Measurements from ENCODE around the gene FHIT.

Gene FHIT

GRCh38 chr3:61251174-61251972, at the start of gene FHIT:
Gene FHIT, minus strand, starts transcription at chr3:61251452.
- peak; percentile 77 to 81 for DNase-seq (ENCODE audit: low read depth in 2 of 2)

GRCh38 chr3:61300786-61301185, 49.5 kb upstream of the FHIT start:
- DNase-seq (ENCODE audit: low read depth in 2 of 2): no peak

GRCh38 chr3:61300006-61300380, 48.7 kb upstream of the FHIT start:
- DNase-seq (ENCODE audit: low read depth in 2 of 2): no peak

DNA sequence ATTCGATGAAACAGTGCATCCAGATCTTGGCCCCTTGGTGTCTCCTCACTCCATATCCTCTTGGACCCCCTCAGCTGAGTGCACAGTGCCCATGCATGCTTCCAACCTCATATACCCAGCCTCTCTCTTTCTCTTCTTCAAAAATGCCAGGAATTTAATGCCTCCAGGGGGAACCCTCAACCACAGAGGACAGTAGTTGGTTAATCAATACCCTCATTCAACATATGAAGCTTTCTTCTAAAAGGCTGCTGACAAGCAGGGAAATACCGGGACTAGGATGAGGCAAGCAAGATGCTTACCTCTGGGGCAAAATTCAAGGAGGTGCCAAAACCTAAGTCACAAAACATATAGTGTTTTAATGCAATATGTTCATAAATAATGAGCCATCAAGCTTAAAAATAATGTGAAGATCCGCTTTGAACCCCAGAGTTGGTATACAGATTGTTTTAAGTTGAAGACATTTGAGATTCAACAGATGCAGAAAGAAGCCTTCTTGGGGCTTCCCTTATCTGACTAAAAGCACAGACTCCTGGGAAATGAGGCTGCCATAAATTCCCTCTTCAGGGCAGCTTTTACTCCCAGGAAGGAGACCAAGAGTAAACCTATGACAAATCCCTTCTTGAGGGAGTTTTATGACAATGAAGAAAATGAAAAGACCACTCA, 48.2 kb upstream of the FHIT start:
- DNase-seq (ENCODE audit: low read depth in 2 of 2): no peak

DNA sequence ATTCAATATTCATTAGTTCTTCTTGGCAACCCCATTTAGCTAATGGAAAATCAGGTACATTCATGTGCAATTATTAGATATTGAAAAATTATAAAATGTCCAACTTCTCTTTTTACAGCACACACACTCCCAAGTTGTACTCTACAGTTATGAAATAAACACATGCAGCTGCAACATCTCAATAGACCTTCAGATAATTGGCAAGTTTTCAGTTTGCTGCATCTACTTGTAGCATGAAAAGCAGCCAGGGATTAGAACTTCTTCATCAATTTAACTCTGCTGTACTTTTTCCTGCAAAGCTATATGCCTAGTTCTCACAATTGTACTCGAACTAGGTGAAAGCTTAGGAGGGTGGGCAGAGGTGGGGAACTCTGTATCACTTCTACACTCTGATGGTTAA, 46.6 kb upstream of the FHIT start:
- no peak for DNase-seq (ENCODE audit: low read depth in 2 of 2)

- DNase-seq (ENCODE audit: low read depth in 2 of 2): no peak
Measured at GRCh38 chr3:61288446-61288845, 37.2 kb upstream of the FHIT start.

- DNase-seq (ENCODE audit: low read depth in 2 of 2): no peak
Measured at GRCh38 chr3:61283876-61284275, 32.6 kb upstream of the FHIT start.

DNA sequence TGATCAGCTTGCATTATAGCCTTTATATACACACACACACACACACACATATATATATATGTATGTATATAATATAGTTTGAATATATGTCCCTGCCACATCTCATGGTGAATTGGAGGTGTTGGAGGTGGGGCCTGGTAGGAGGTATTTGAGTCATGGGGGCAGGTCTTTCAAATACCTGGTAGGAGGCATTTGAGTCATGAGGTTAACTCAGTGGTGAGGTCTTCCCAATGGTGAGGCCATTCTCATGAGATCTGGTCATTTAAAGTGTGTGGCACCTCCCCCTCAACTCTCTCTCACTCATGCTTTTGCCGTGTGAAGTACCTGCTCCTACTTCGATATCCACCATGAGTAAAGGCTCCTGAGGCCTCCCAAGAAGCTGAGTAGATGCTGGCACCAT, 27.5 kb upstream of the FHIT start:
- DNase-seq (ENCODE audit: low read depth in 2 of 2): no peak

- no peak for DNase-seq (ENCODE audit: low read depth in 2 of 2)
Measured at GRCh38 chr3:61277411-61277810, 26.2 kb upstream of the FHIT start.

DNA sequence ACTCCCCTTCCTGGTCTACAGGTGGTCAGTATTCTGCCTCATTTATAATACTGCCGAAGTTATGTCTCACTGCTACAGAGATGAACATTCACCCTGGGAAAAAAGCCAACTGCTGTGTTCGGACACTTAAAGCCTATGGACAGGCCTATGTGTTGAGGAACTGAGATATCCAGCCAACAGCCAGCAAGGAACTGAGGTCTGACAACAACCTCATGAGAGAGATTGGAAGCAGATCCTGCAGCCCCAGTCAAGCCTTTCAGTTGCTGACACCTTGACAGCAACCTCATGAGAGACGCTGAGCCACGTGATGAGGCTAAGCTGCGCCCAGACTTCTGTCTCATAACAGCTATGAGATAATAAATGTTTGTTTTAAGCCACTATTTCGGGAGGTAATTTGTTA, 18.2 kb upstream of the FHIT start:
- DNase-seq (ENCODE audit: low read depth in 2 of 2): no peak

DNA sequence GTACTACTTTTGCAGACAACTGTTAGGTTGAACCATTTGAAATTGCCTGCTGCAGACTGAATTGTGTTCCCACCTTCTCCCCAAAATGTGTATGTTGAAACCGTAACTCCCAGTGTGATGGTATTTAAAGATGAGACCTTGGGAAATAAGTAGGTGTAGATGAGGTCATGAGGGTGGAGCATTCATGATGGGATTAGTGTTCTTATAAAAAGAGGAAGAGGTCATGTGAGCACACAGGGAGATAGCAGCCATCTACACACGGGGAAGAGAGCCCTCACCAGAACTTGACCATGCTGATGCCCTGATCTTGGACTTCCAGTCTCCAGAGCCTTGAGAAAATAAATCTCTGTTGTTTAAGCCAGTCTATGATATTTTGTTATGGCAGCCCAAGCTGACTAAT, 17.4 kb upstream of the FHIT start:
- no peak for DNase-seq (ENCODE audit: low read depth in 2 of 2)

- no peak for DNase-seq (ENCODE audit: low read depth in 2 of 2)
Measured at GRCh38 chr3:61264281-61264680, 13.0 kb upstream of the FHIT start.

GRCh38 chr3:61257148-61257547, 5.9 kb upstream of the FHIT start:
- DNase-seq (ENCODE audit: low read depth in 2 of 2): no peak

GRCh38 chr3:61253756-61254155, 2.5 kb upstream of the FHIT start:
- no peak for DNase-seq (ENCODE audit: low read depth in 2 of 2)

GRCh38 chr3:61252836-61253235, 1.6 kb upstream of the FHIT start:
- no peak for DNase-seq (ENCODE audit: low read depth in 2 of 2)

- DNase-seq (ENCODE audit: low read depth in 2 of 2): no peak
Measured at GRCh38 chr3:61250784-61251173, 473 bp downstream of the FHIT start.

DNA sequence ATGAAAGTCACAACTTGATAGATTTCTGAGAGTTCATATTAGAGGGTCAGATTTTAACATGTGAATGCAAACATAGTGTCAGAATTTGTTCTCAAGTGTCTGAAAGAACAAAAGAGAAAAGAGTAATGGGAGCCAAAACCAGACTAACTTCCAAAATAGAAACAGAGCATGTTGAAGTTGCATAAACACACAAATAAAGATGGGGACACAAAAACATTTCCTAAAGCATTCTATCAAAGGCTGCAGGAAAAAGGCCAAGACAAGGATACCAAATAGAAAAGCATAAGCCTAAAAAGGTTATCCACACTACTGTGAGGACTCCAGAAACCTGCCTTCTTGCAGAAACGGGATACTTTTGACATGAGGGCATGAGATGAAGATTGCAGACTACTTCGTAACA, 2.8 kb downstream of the FHIT start:
- no peak for DNase-seq (ENCODE audit: low read depth in 2 of 2)

DNA sequence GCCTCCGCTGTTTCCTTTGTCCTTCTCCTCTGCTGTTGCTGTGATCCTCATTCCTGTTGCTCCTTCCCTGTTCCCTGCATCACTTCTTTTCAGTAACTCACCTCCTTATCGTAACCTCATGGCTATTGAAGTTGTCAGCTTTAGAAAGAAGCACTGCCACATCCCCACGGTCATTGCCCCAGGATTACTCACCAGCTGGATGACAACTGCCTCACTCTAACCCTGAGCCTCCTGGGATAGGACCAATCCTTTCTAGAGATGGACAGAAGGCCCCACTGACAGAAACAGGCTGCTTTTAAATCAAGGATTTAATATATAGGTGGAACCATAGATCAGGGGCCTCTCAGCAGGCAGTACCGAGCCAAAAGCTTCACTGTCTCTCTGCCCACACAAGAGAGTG, 4.1 kb downstream of the FHIT start:
- no peak for DNase-seq (ENCODE audit: low read depth in 2 of 2)

DNA sequence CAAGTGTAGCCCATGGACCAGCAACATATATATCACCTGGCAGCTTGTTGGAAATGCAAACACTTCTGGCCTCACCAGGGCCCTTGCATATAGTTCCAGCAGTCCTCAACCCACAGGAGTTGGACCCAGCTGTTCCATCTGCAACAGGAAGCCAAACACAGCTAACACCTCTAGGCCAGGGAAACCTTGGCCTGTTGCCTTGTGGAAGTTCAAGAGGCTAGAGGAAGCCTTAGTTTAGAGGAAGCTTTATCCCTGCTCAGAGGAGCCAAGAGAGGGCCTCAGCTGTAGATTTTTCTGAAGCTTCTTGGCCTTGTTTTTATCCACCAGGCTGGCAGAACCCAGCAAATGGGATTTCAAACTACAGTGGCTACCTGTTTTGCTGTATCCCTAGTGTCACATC, 11.4 kb downstream of the FHIT start:
- DNase-seq (ENCODE audit: low read depth in 2 of 2): no peak

GRCh38 chr3:61237858-61238257, 13.4 kb downstream of the FHIT start:
- DNase-seq (ENCODE audit: low read depth in 2 of 2): no peak

DNA sequence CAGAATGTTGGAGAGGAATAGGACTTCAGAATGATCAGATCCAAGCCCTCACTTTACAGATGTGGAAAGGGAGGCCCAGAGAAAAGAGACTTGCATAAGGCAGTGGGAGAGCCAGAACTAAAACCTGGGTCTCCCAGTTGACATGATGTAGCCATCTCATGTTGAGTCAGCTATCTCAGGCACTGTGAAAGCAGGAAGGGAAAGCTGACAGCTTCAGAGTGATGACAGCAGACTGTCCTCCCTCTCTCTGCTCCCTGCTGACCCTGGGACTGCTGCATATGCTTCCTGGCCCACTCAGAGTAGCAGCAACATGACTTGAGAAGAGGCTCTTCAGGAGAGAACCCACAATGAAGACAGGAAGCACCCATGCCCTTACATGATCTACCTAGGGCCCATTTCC, 14.7 kb downstream of the FHIT start:
- no peak for DNase-seq (ENCODE audit: low read depth in 2 of 2)

- no peak for DNase-seq (ENCODE audit: low read depth in 2 of 2)
Measured at GRCh38 chr3:61233746-61234145, 17.5 kb downstream of the FHIT start.

GRCh38 chr3:61231693-61232092, 19.6 kb downstream of the FHIT start:
- DNase-seq (ENCODE audit: low read depth in 2 of 2): no peak

GRCh38 chr3:61227799-61228198, 23.5 kb downstream of the FHIT start:
- DNase-seq (ENCODE audit: low read depth in 2 of 2): no peak
